Esophagus muscularis mucosa (tissue), 4 donors: ENCODE results near the gene POC1A. TPM values are rescaled to one million over a fixed set of nuclear protein-coding genes. Genes with fewer than 3 reads are reported as not detected.

Experiments used
- DNase-seq: peaks from one replicate; pipeline ENCODE4 v3.0.0-alpha.2; 2017; ENCODE audit errors: extremely low spot score
- H3K27ac ChIP-seq, 4 donors: fragments of 200-600 bp; sonication (generic); replicated peaks in 1 of 4; 1 replicate in 3 of 4; 2 replicates in 1 of 4; pipeline ENCODE4 v1.5.1; 2016 to 2019; ENCODE audit warnings: mild to moderate bottlenecking in 1 of 4
- H3K27me3 ChIP-seq, 4 donors: fragments of 200-600 bp; sonication (generic); one replicate each; pipeline versions ENCODE4 v1.5.1 to v1.6.0; 2016 to 2019
- H3K36me3 ChIP-seq, 4 donors: fragments of 200-600 bp; sonication (generic); one replicate each; pipeline ENCODE4 v1.5.1; 2016 to 2019
- H3K4me1 ChIP-seq, 4 donors: fragments of 200-600 bp; sonication (generic); one replicate each; pipeline ENCODE4 v1.5.1; 2016 to 2019
- H3K4me3 ChIP-seq, 4 donors: fragments of 200-600 bp; sonication (generic); 1 replicate in 2 of 4; 2 replicates in 2 of 4; pipeline ENCODE4 v1.5.1; 2016 to 2019; ENCODE audit warnings: mild to moderate bottlenecking in 4 of 4, moderate library complexity in 1 of 4
- H3K9me3 ChIP-seq, 4 donors: fragments of 200-600 bp; sonication (generic); 1 replicate in 3 of 4; 2 replicates in 1 of 4; pipeline ENCODE4 v1.5.1; 2016 to 2019
- EP300 ChIP-seq: sonication (generic); formaldehyde crosslinking; IDR thresholded peaks from one replicate; pipeline ENCODE4 v1.6.1; 2017; ENCODE audit warnings: antibody characterized with exemption
- POLR2A ChIP-seq: fragments of 450-650 bp; IDR thresholded peaks from one replicate; pipeline ENCODE4 v1.6.1; 2017; ENCODE audit warnings: antibody characterized with exemption, moderate library complexity, mild to moderate bottlenecking, low read depth
- POLR2AphosphoS5 ChIP-seq, 2 donors: sonication (generic); formaldehyde crosslinking; IDR thresholded peaks; one replicate each; pipeline ENCODE4 v1.6.1; 2017; ENCODE audit warnings: antibody characterized with exemption in 2 of 2
- WGBS: methylation state at CpG from one replicate; pipeline ENCODE4 v1.1.5; 2018; 5-methylcytosine and 5-hydroxymethylcytosine counted together
- intact Hi-C: fragments of 100-400 bp; cut with DNase I; formaldehyde crosslinking; loops from one replicate; pipeline ENCODE4 v1.15.1; 2023
- total RNA-seq, 4 donors: library from RNA; depleted of rRNA; stranded (reverse); fragments of >200 nt; gene quantifications; one replicate each; pipeline versions ENCODE4 v1.1.0 to v1.2.1, GENCODE V29; 2016
- TF ChIP-seq, protein P1 (sequence below), 3 experiments: fragments of 200-600 bp in 2 of 3; fragments of 450-650 bp in 1 of 3; sonication (generic) in 2 of 3; IDR thresholded peaks; one replicate each; pipeline ENCODE4 v1.5.1; 2017 to 2019; ENCODE audit warnings: antibody characterized with exemption in 3 of 3, mild to moderate bottlenecking in 2 of 3, moderate library complexity in 1 of 3

The POC1A gene
- total RNA-seq, 4 donors from 2014 or later: 0.71 to 2.1 (median 1.2) TPM

DNA sequence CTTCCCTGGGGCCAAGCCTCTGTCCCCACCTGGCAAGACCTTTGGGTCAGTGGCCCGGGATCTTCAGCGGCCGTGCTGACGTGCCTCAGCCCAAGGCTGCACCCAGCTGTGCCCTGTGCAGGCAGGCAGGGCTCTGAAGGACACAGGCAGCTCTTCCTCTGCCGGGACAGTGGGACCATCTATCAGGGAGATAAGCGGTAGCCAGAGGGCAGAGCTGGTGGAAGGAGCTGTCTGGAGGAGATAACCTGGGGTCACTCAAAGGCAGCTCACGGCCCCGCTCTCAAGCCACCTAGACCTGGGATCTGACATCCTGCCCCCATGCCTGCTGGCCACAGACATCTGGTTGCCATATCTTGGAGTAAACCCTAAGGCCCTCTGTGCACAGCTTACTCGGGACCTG, 125.2 kb downstream of the POC1A start:
- H3K36me3 ChIP-seq: no peaks in the 10 kb centered on the region
- no peaks in the 10 kb centered on the region for H3K9me3 ChIP-seq
- no peaks in the 10 kb centered on the region for H3K27me3 ChIP-seq
- DNase-seq: no peak
- H3K4me3 ChIP-seq: no peak overlapping the region
- peaks cover 19 to 32% (median 22%) of the 10 kb centered on the region in 4 donors for H3K4me1 ChIP-seq
- H3K27ac ChIP-seq: no peak overlapping the region
- TF ChIP-seq POLR2A (no peak), POLR2AphosphoS5 (IDR thresholded peaks at IDR 0.05) (no peak), EP300 (no peak)
- TF ChIP-seq, protein P1, sequence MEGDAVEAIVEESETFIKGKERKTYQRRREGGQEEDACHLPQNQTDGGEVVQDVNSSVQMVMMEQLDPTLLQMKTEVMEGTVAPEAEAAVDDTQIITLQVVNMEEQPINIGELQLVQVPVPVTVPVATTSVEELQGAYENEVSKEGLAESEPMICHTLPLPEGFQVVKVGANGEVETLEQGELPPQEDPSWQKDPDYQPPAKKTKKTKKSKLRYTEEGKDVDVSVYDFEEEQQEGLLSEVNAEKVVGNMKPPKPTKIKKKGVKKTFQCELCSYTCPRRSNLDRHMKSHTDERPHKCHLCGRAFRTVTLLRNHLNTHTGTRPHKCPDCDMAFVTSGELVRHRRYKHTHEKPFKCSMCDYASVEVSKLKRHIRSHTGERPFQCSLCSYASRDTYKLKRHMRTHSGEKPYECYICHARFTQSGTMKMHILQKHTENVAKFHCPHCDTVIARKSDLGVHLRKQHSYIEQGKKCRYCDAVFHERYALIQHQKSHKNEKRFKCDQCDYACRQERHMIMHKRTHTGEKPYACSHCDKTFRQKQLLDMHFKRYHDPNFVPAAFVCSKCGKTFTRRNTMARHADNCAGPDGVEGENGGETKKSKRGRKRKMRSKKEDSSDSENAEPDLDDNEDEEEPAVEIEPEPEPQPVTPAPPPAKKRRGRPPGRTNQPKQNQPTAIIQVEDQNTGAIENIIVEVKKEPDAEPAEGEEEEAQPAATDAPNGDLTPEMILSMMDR (IDR thresholded peaks at IDR 0.05): no peak
- 100% methylated on average over 1 of the region's 9 CpGs for WGBS
- intact Hi-C loops: no loop called here

DNA sequence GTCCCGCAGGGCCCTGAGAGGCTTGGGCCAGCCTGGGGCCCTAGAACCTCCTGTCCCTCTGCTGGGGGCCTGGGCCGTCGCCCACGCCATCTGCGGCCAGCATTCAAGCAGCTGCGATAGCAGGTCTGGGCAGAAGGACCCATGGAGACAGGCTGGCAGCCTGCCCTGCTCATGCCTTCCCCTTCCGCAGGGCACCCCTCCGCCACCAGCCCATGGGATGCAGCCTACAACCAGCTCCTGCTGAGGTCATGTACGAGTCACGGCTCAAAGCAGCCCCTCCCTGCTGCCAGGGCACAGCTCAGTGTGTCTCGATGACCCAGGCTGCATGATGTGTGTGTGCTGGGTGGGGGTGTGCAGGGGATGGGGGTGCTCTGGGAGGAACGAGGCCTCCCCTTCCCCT, 125.7 kb downstream of the POC1A start:
- no peak for DNase-seq
- 88% methylated on average over 7 of the region's 12 CpGs for WGBS
- Histone ChIP-seq H3K9me3 (no peaks in the 10 kb centered on the region), H3K27ac (no peak overlapping the region), H3K4me3 (no peak overlapping the region), H3K27me3 (no peaks in the 10 kb centered on the region), H3K4me1 (peaks cover 24 to 37% (median 27%) of the 10 kb centered on the region in 4 donors), H3K36me3 (no peaks in the 10 kb centered on the region)
- TF ChIP-seq EP300: no peak
- no peak for TF ChIP-seq POLR2A
- TF ChIP-seq, protein P1 (IDR thresholded peaks at IDR 0.05): no peak
- TF ChIP-seq POLR2AphosphoS5 (IDR thresholded peaks at IDR 0.05): no peak
- intact Hi-C loops: no loop called here

DNA sequence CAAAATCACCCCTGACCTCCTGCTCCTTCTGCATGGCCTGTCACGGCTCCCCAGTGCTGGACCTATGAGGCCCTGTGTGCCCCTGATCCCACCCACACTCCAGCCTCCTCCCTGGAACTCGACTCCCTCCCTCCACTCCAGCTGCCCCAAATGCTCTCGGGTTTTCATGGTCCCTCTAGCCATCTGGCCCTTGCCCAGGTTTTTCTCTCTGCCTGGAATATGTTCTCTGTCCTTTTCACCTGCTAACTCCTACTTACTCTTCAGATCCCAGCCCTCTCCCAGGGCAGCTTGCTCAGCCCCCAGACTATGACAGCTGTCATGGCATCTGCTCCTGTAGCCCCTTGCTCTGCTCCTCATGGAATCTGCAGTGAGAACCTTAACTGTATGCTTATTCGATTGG, 128.2 kb downstream of the POC1A start:
- Histone ChIP-seq H3K4me1 (peaks cover 49 to 62% (median 52%) of the 10 kb centered on the region in 4 donors), H3K9me3 (no peaks in the 10 kb centered on the region), H3K27ac (no peak overlapping the region), H3K4me3 (no peak overlapping the region), H3K36me3 (no peaks in the 10 kb centered on the region), H3K27me3 (no peaks in the 10 kb centered on the region)
- intact Hi-C loops: no loop called here
- 54% methylated on average over 3 of the region's 4 CpGs for WGBS
- no peak for DNase-seq
- TF ChIP-seq EP300 (no peak), POLR2AphosphoS5 (IDR thresholded peaks at IDR 0.05) (no peak), POLR2A (no peak)
- TF ChIP-seq, protein P1 (IDR thresholded peaks at IDR 0.05): no peak

DNA sequence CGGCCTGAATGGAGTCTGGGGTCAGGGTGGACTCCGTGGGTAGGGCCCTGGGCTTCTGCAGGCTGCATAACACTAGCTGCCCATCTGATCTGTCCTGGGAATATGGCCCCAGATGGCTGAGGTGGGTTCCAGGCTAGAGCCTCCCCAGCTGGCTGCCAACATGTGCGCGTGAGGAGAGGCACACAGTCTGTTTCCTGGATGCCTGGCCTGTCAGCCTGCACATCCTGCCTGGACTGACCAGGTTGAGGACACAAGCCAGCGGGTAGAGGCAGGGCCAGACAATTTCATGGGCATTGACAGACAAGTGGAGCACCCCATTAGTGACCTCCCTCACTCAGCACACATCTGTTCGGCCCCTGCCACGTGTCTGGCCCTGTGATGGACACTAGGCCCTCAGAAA, 128.8 kb downstream of the POC1A start:
- H3K27me3 ChIP-seq: no peaks in the 10 kb centered on the region
- peaks cover 55 to 68% (median 58%) of the 10 kb centered on the region in 4 donors for H3K4me1 ChIP-seq
- H3K36me3 ChIP-seq: no peaks in the 10 kb centered on the region
- WGBS: 79% methylated on average over 5 of the region's 7 CpGs
- no peak overlapping the region for H3K27ac ChIP-seq
- no peaks in the 10 kb centered on the region for H3K9me3 ChIP-seq
- intact Hi-C loops: no loop called here
- TF ChIP-seq EP300: no peak
- no peak for TF ChIP-seq POLR2AphosphoS5 (IDR thresholded peaks at IDR 0.05)
- TF ChIP-seq, protein P1 (IDR thresholded peaks at IDR 0.05): no peak
- no peak for TF ChIP-seq POLR2A
- no peak for DNase-seq
- no peak overlapping the region for H3K4me3 ChIP-seq

Other genes starting within 250 kb of the POC1A start
- gene RRP9, start 212.5 kb downstream of the POC1A start, total RNA-seq: 10 to 100 TPM in 3 of 4 donors, 1 to 10 TPM in 1; 9.6 to 20.7 (median 15.5) TPM
- gene PARP3, start 212.1 kb downstream of the POC1A start, total RNA-seq: 10 to 100 TPM; 22.9 to 37.9 (median 30.1) TPM
- gene GPR62, start 199.0 kb downstream of the POC1A start, total RNA-seq: under 1 TPM; 0.11 to 0.42 (median 0.18) TPM
- 100 to 1,000 TPM in 2 of 4 donors, 10 to 100 TPM in 2; 54.4 to 378 (median 139) TPM for gene PCBP4, start 187.0 kb downstream of the POC1A start, total RNA-seq
- 10 to 100 TPM; 41.8 to 49.5 (median 46.9) TPM for gene ABHD14B, start 180.4 kb downstream of the POC1A start, total RNA-seq
- gene ABHD14A, start 179.4 kb downstream of the POC1A start, total RNA-seq: 10 to 100 TPM in 3 of 4 donors, 1 to 10 TPM in 1; 10.0 to 22.3 (median 15.8) TPM
- gene ACY1, start 170.9 kb downstream of the POC1A start, total RNA-seq: 10 to 100 TPM in 3 of 4 donors, 1 to 10 TPM in 1; 10.0 to 19.2 (median 15.8) TPM
- 1,000 to 10,000 TPM in 3 of 4 donors, 100 to 1,000 TPM in 1; 786 to 1,908 (median 1,382) TPM for gene RPL29, start 158.5 kb downstream of the POC1A start, total RNA-seq
- gene DUSP7, start 97.9 kb downstream of the POC1A start, total RNA-seq: 10 to 100 TPM in 3 of 4 donors, 1 to 10 TPM in 1; 10.0 to 23.5 (median 15.9) TPM
- 10 to 100 TPM; 31.1 to 50.5 (median 38.9) TPM for gene ALAS1, start 43.7 kb upstream of the POC1A start, total RNA-seq
- gene TLR9, start 71.2 kb upstream of the POC1A start, total RNA-seq: under 1 TPM in 3 of 4 donors, not detected in 1; 0.13 to 0.69 (median 0.17) TPM
- gene TWF2, start 84.7 kb upstream of the POC1A start, total RNA-seq: 10 to 100 TPM; 66.4 to 89.5 (median 79.9) TPM
- 10 to 100 TPM; 24.1 to 35.7 (median 32.4) TPM for gene PPM1M, start 91.3 kb upstream of the POC1A start, total RNA-seq
- gene WDR82, start 124.2 kb upstream of the POC1A start, total RNA-seq: 100 to 1,000 TPM in 1 of 4 donors, 10 to 100 TPM in 3; 62.6 to 101 (median 80.9) TPM
- gene GLYCTK, start 133.4 kb upstream of the POC1A start, total RNA-seq: 1 to 10 TPM; 4.1 to 5.3 (median 4.8) TPM
- gene DNAH1, start 161.9 kb upstream of the POC1A start, total RNA-seq: 1 to 10 TPM; 3.4 to 5.4 (median 3.6) TPM